Inflammatory macrophage treated with lipopolysaccharide for 1 hour (primary cell): ENCODE results near the gene LEP.
"Not testable (repeated sequence)": the region's sequence is repeated elsewhere in the genome, so short reads cannot be mapped to it uniquely, and the experiment has no call there.

ENCODE experiments used
- DNase-seq, 2 donors: peaks; one replicate each; pipeline ENCODE4 v3.0.0-alpha.2; 2020 to 2022

LEP gene

DNA sequence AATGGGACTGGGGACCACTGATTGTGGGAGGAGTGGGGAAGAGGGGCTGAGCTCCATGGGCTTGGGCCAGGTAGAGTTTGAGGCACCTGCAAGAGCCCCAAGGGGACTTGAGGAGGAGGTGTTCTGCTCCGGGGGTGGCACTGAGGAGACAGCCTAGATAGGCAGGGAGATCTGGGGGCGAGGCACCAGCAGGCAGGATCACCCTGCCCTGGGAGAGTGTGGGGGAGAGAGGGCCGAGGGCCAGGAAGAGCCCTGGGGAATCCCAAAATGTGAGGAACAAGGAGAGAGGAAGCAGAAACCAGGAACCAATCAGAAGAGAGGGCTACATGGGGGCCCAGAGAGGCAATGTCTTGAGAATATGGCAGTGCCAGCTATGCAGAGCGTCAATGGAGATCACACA, 34.6 kb downstream of the LEP start:
- peak; percentile 28 to 61 for DNase-seq

DNA sequence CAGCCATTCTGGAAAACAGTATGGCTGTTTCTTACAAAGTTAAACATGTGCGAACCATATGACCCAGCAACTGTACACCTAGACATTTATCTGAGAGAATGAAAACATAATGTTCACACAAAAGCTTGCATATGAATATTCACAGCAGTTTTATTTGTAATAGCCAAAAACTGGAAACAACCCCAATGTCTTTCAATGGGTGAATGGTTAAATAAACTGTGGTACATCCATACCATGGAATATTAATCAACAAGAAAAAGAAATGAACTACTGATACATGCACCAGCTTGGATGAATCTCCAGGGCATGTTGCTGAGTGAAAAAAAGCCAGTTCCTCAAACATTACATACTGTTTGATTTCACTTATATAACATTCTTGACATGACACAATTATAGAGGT, 37.3 kb downstream of the LEP start:
- DNase-seq = no peak

DNA sequence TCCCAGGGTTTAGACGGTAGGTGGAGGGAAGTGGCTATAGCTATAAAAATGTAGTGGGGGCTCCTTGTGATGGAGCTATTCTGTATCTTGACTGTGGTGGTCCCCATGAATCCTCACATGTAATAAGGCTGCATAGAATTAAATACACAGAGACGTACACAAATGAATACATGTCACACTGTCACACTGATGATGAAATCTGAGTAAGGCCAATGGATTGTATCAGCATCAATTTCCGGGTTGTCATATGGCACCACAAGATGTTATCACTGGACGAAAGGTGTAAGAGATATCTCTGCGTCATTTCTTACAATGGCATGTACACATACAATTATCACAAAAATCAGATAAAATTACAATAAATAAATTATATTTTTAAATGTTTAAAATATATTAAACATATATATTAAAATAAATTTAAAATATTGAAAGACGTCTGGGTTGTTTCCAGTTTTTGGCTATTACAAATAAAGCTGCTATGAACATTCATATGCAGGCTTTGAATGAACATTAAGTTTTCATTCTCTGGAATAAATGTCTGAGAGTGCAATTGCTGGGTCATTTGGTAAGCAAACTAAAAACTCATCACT, 38.1 kb downstream of the LEP start:
- no peak for DNase-seq

DNA sequence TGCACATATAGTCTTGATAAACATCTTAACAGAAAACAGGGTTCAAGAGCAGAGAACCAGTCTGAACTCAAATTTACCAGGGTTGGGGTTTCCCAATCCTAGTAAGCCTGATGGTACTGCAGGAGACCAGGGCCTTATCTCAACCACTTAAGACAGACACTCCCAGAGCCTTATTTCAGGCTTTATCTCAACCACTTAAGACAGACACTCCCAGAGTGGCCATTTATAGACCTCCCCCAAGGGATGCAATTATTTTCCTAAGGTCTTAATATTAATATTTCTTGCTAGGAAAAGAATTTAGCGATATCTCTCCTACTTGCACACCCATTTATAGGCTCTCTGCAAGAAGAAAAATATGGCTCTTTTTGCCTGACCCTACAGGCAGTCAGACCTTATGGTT, 39.4 kb downstream of the LEP start:
- DNase-seq = not testable (repeated sequence)

DNA sequence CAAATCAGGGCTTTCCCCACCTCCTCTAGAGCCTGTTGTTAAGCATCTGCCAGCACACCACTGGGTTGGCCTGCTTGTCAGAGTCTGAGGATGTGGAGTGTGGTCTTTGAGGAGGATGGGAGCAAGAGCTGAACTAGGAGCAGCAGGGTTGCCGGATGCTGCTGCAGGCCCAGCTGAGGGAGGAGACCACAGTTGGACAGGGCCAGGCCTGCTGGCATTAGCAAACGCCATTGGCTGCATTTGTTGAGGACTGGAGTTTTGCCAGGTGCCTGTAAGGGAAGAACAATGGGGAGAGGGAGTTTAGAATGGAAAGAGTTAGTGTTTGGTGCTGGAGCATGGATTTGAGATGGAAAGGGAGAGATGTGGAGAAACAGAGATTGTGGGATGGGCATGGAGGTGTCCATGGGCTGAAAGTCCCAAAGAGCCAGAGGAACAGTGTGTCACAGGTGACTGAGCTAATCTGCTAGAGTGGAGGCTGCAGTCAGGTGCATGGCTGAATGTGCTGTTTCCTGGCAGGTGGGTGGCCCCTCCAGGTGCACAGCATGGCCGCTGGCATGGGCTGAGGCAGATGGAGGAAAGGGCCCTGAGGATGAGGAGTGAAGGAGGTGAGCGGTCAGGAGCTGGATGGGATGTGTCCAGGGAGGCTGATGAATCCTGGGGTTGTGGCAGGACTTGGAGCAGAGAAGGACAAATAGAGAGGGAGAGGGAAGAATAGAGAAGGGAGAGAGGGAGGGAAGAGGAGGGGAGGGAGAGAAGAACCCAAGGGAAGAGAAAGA, 40.7 kb downstream of the LEP start:
- DNase-seq = no peak

DNA sequence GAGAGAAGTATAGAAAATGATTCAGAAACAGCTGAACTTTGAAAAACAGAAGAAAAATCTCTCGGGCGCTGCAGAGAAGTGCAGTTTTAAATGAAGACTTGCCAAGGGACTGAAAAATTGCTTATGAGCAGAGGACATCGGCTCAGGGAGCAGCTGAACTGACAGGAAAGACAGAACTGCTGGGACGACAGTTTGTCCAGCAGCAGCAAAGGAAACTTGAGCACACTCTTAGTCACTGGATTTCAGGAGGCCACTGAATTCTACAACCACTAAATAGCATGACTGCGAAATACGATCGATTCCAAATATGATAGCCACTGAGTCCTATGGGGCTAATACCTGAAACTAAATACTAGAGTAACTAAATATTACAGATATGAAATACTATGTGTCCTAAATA, 43.0 kb downstream of the LEP start:
- DNase-seq = no peak

DNA sequence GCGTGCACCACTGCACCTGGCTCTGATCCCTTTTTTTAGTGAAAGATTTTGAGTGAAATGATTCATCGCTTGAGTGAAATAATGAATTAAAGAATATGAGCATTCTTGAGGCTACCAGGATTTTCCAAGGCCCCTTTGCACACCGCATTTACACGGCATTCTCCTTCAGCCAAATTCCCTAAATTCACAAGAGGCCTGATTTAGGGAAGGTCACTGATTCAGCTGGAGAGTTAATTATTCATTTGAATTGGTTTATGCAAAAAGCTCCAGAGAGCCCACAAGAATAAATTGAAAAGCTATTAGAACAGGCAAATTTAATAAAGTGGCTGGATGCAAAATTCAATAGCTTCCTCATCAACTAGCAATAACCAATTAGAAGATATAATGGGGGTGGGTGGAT, 46.5 kb downstream of the LEP start:
- no peak for DNase-seq

DNA sequence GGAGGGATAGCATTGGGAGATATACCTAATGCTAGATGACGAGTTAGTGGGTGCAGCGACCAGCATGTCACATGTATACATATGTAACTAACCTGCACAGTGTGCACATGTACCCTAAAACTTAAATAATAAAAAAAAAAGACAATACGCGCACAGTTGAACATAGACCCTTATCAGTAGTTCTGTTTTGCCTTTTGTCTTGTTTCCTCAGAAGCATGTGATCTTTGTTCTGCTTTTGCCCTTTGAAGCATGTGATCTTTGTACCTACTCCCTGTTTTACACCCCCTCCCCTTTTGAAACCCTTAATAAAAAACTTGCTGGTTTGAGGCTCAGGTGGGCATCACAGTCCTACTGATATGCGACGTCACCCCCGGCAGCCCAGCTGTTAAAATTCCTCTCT, 56.9 kb downstream of the LEP start:
- DNase-seq = peak in 1 of 2 donors; percentile 17

DNA sequence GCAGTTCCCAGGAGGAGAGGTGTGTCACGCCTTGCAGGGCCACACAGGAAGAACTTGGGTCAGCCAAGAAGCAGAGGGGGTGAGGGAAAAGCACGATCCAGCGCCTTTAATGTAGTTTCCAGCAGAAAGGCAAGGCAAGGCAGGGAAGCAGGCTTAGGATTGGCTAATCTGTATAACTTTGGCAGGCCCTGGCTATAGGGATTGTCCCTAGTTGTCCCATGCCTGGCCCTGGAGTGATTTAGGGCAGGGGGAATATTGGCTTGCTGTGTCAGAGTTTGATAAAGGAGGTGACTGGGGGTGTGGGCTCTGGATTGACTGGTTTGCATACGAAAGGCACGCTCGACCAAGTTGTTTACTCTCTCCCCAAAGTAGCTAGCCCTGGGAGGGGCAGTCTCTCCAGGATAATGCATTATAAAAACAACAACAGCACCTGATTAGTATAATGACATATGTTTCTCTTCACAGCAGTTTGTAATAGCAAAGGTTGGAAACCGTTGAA, 58.1 kb downstream of the LEP start:
- no peak for DNase-seq

DNA sequence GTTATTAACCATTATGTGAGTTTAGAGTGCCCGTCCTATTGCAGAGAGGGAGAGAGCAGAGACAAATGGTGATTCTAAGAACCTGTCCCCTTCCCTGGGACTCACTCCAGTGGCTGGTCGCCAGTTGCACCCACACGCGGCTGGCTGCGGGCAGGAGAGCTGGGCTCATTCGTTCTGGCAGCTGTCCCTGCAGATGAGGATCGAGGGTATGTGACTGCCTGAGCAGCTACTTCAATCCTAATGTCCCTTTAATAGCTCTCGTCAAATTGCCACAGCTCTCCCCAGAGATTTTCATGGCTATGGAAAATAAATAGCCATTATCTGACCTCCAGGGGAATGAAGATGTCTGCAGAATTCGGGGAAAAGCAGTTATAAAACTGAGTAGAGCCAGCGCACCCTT, 61.1 kb downstream of the LEP start:
- DNase-seq = no peak

DNA sequence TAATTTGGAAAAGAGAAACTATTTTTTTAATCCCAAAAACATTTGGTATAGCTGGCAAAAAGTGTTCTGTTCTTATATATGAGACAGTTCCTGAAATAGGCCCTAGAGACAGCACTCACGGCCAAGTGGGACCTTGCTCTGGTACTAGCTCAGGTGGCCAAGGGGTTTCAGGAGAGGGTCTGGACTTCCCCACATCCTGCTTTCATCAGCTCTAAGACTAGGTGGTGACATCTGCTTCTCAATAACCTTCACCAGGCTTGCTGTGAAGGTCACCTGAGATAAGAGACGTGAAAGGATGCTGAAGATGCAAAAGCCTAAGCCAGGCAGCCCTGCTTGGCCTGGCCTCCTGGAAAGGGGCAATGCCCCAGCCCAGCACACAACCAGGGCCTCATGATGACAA, 62.1 kb downstream of the LEP start:
- DNase-seq = no peak

DNA sequence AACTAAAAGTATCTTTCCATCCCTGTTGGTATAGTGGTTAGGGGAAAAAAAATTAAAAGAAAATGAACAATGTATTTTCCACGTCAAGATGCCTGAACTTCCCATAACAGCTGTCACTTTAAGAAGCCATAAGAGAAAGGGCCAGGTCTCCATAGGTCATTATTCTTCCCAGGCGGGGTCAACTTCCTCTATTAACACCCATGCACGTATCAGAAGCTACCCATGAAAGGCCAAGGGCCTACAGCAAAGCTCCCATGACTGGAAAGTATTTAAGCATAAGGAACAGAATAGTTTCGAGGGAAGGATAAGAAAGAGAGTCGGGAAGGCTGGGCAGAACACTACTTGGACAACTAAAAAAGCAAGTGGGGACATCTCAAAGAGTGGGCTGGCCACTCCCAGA, 62.6 kb downstream of the LEP start:
- DNase-seq = peak in 1 of 2 donors; percentile 52

DNA sequence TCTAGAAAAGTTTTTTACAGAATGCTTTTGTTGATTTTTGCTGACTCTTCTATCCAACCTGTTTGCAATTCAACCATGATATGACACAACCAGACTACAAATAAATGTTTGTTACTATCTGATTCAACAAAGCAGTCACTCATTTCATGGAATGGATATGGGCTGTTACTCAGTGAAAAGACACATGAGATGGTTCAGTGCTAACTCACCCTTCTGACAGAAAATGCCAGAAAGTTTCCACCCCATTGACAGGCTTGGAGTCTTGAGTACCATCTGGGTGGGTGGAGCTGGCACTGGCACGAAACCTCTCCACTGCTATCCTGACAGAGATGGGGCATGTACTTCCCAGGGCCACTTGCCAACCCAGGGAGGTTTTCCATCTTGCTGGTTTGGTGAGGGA, 63.1 kb downstream of the LEP start:
- DNase-seq = no peak

DNA sequence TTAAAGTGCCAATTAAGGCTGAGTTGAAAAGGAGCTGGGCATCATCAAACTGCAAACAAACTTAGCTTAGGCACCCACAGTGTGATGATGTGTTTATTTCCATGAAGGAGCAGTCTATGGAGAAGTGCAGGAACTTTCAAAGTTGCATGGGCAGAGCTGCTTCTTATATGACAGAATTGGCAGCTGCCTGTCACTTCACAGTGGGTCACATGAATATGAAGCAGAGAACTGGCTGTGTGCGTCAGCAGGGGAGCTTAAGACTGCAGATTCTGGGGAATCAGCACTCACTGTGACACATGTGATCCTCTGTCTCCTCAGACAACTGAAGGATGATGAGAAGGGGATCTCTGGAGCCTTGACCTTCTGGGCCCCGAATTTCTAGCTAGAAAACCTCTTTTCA, 66.0 kb downstream of the LEP start:
- peak; percentile 5 to 90 for DNase-seq
